Esophagus muscularis mucosa (tissue), 4 donors: Measurements from ENCODE around the gene NDUFB2. TPM values are rescaled to one million over a fixed set of nuclear protein-coding genes. Genes with fewer than 3 reads are reported as not detected.

Source experiments
- DNase-seq: peaks from one replicate; pipeline ENCODE4 v3.0.0-alpha.2; 2017; ENCODE audit errors: extremely low spot score
- H3K27ac ChIP-seq, 4 donors: fragments of 200-600 bp; sonication (generic); replicated peaks in 1 of 4; 1 replicate in 3 of 4; 2 replicates in 1 of 4; pipeline ENCODE4 v1.5.1; 2016 to 2019; ENCODE audit warnings: mild to moderate bottlenecking in 1 of 4
- H3K27me3 ChIP-seq, 4 donors: fragments of 200-600 bp; sonication (generic); one replicate each; pipeline versions ENCODE4 v1.5.1 to v1.6.0; 2016 to 2019
- H3K36me3 ChIP-seq, 4 donors: fragments of 200-600 bp; sonication (generic); one replicate each; pipeline ENCODE4 v1.5.1; 2016 to 2019
- H3K4me1 ChIP-seq, 4 donors: fragments of 200-600 bp; sonication (generic); one replicate each; pipeline ENCODE4 v1.5.1; 2016 to 2019
- H3K4me3 ChIP-seq, 4 donors: fragments of 200-600 bp; sonication (generic); 1 replicate in 2 of 4; 2 replicates in 2 of 4; pipeline ENCODE4 v1.5.1; 2016 to 2019; ENCODE audit warnings: mild to moderate bottlenecking in 4 of 4, moderate library complexity in 1 of 4
- H3K9me3 ChIP-seq, 4 donors: fragments of 200-600 bp; sonication (generic); 1 replicate in 3 of 4; 2 replicates in 1 of 4; pipeline ENCODE4 v1.5.1; 2016 to 2019
- CTCF ChIP-seq, 3 experiments: fragments of 200-600 bp in 2 of 3; fragments of 450-650 bp in 1 of 3; sonication (generic) in 2 of 3; IDR thresholded peaks; one replicate each; pipeline ENCODE4 v1.5.1; 2017 to 2019; ENCODE audit warnings: antibody characterized with exemption in 3 of 3, mild to moderate bottlenecking in 2 of 3, moderate library complexity in 1 of 3
- EP300 ChIP-seq: sonication (generic); formaldehyde crosslinking; IDR thresholded peaks from one replicate; pipeline ENCODE4 v1.6.1; 2017; ENCODE audit warnings: antibody characterized with exemption
- POLR2A ChIP-seq: fragments of 450-650 bp; IDR thresholded peaks from one replicate; pipeline ENCODE4 v1.6.1; 2017; ENCODE audit warnings: antibody characterized with exemption, moderate library complexity, mild to moderate bottlenecking, low read depth
- POLR2AphosphoS5 ChIP-seq, 2 donors: sonication (generic); formaldehyde crosslinking; IDR thresholded peaks; one replicate each; pipeline ENCODE4 v1.6.1; 2017; ENCODE audit warnings: antibody characterized with exemption in 2 of 2
- WGBS: methylation state at CpG from one replicate; pipeline ENCODE4 v1.1.5; 2018; 5-methylcytosine and 5-hydroxymethylcytosine counted together
- intact Hi-C: fragments of 100-400 bp; cut with DNase I; formaldehyde crosslinking; loops from one replicate; pipeline ENCODE4 v1.15.1; 2023
- total RNA-seq, 4 donors: library from RNA; depleted of rRNA; stranded (reverse); fragments of >200 nt; gene quantifications; one replicate each; pipeline versions ENCODE4 v1.1.0 to v1.2.1, GENCODE V29; 2016

NDUFB2 gene
- total RNA-seq, 4 donors from 2014 or later: 235 to 279 (median 262) TPM

- intact Hi-C loops: no loop called here
- no peaks in the 10 kb centered on the region for H3K4me1 ChIP-seq
- H3K27me3 ChIP-seq: no peaks in the 10 kb centered on the region
- 100% methylated on average over 1 of the region's 1 CpG for WGBS
- no peak overlapping the region for H3K4me3 ChIP-seq
- TF ChIP-seq CTCF (IDR thresholded peaks at IDR 0.05): no peak
- no peak for TF ChIP-seq POLR2A
- no peak for TF ChIP-seq POLR2AphosphoS5 (IDR thresholded peaks at IDR 0.05)
- TF ChIP-seq EP300: no peak
- DNase-seq: no peak
- no peaks in the 10 kb centered on the region for H3K9me3 ChIP-seq
- H3K27ac ChIP-seq: no peak overlapping the region
- H3K36me3 ChIP-seq: peaks cover 0 to 51% (median 15%) of the 10 kb centered on the region in 4 donors
Measured at GRCh38 chr7:140752533-140752932, 56.0 kb downstream of the NDUFB2 start.

GRCh38 chr7:140754506-140754905 is 58.0 kb downstream of the NDUFB2 start:
- intact Hi-C loops: no loop called here
- no peaks in the 10 kb centered on the region for H3K9me3 ChIP-seq
- H3K4me3 ChIP-seq: no peak overlapping the region
- DNase-seq: no peak
- H3K27ac ChIP-seq: no peak overlapping the region
- TF ChIP-seq POLR2A: no peak
- TF ChIP-seq CTCF (IDR thresholded peaks at IDR 0.05): no peak
- TF ChIP-seq POLR2AphosphoS5 (IDR thresholded peaks at IDR 0.05): no peak
- TF ChIP-seq EP300: no peak
- H3K4me1 ChIP-seq: no peaks in the 10 kb centered on the region
- peaks cover 0 to 33% (median 6%) of the 10 kb centered on the region in 4 donors for H3K36me3 ChIP-seq
- H3K27me3 ChIP-seq: no peaks in the 10 kb centered on the region
- WGBS: 61% methylated on average over 3 of the region's 3 CpGs

Other genes starting within 250 kb of the NDUFB2 start
- 100 to 1,000 TPM in 1 of 4 donors, 10 to 100 TPM in 3; 66.4 to 105 (median 77.9) TPM for gene MKRN1, start 217.2 kb upstream of the NDUFB2 start, total RNA-seq
- gene DENND2A, start 55.9 kb upstream of the NDUFB2 start, total RNA-seq: 10 to 100 TPM; 46.4 to 77.2 (median 59.2) TPM
- gene ADCK2, start 23.8 kb upstream of the NDUFB2 start, total RNA-seq: 10 to 100 TPM; 19.2 to 43.5 (median 26.8) TPM
- gene BRAF, start 228.2 kb downstream of the NDUFB2 start, total RNA-seq: 10 to 100 TPM; 34.0 to 50.7 (median 36.8) TPM